Measurements from ENCODE around the gene STK24. TPM values are rescaled to one million over a fixed set of nuclear protein-coding genes. Genes with fewer than 3 reads are reported as not detected.

The STK24 gene
- total RNA-seq, 1 experiment from 2014 or later: 51.2 TPM

GRCh38 chr13:98484289-98485219, 92.4 kb downstream of the STK24 start:
- no TSS peak for BruUV-seq (replicated peaks)
- intact Hi-C loops (cut with micrococcal nuclease; ENCODE audit: unreplicated experiment): loop anchor here (5.0 kb wide), 2 partner anchors 88 to 168 kb away; no protein-coding TSS in a partner anchor

DNA sequence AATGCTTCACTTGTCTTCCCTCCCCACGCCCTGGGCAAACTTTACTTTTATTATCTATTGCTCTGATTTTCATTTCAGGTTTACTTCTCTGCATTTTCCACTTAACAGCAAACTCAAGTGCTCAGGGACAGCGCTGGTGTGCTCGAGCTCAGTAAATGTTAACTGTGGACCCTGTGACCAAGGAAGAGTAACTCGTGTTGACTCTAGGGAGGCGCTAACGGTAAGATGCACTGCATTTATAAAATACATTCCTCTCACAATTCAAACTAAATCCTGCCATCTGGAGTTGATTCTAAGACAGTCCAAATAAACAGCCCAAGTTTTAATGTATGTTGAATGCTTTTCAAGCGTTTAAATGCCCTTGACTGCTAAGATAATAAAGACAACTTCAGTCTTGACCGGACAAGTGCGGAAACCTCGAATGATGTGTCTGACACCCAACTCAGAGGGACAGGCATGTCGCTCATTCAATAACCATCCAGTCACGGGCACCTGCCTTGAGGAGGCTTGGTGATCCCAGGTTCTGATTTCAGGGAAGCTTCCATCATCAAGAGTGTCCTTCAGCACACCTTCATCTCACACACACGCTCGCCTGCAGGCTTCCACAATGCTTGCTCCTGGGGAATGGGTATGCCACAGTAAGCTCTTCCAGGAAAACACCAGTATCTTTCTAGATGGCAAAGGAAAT, 93.2 kb downstream of the STK24 start:
- intact Hi-C loops (cut with micrococcal nuclease; ENCODE audit: unreplicated experiment): loop anchor here (5.0 kb wide), 2 partner anchors 89 to 169 kb away; no protein-coding TSS in a partner anchor
- Mint-ChIP-seq H3K36me3 (ENCODE audit: insufficient read depth, unreplicated experiment) (peaks cover 24% of the 10 kb centered on the region), H3K4me3 (ENCODE audit: low read depth, unreplicated experiment) (peak overlapping the region; percentile 67), H3K27ac (ENCODE audit: unreplicated experiment) (peak overlapping the region; percentile 98), H3K9me3 (ENCODE audit: low read depth, unreplicated experiment) (no peaks in the 10 kb centered on the region), H3K27me3 (ENCODE audit: unreplicated experiment) (no peaks in the 10 kb centered on the region), H3K4me1 (ENCODE audit: low read depth, unreplicated experiment) (peaks cover 8% of the 10 kb centered on the region)
- BruUV-seq (replicated peaks): TSS peak; percentile 90
- DNase-seq: no peak
- CTCF ChIA-PET: interaction anchor here (1.1 to 1.4 kb wide), 2 partner anchors 87 to 189 kb away, joined by 4 to 6 read pairs; no protein-coding TSS in a partner anchor
- no peak for TF ChIP-seq CTCF (IDR thresholded peaks at IDR 0.05; ENCODE audit: unreplicated experiment)

More at GRCh38 chr13:98484289-98485219, 92.4 kb downstream of the STK24 start:
- H3K36me3 Mint-ChIP-seq (ENCODE audit: insufficient read depth, unreplicated experiment): peaks cover 24% of the 10 kb centered on the region
- peak; percentile 77 for DNase-seq
- no peaks in the 10 kb centered on the region for H3K9me3 Mint-ChIP-seq (ENCODE audit: low read depth, unreplicated experiment)
- TF ChIP-seq CTCF (IDR thresholded peaks at IDR 0.05; ENCODE audit: unreplicated experiment): no peak
- peak overlapping the region; percentile 98 for H3K27ac Mint-ChIP-seq (ENCODE audit: unreplicated experiment)
- H3K27me3 Mint-ChIP-seq (ENCODE audit: unreplicated experiment): no peaks in the 10 kb centered on the region
- CTCF ChIA-PET: interaction anchor here (0.7 to 1.4 kb wide), 5 partner anchors 23 to 189 kb away, joined by 3 to 6 read pairs (median 4); no protein-coding TSS in a partner anchor
- H3K4me3 Mint-ChIP-seq (ENCODE audit: low read depth, unreplicated experiment): peak overlapping the region; percentile 67
- H3K4me1 Mint-ChIP-seq (ENCODE audit: low read depth, unreplicated experiment): peaks cover 9% of the 10 kb centered on the region

DNA sequence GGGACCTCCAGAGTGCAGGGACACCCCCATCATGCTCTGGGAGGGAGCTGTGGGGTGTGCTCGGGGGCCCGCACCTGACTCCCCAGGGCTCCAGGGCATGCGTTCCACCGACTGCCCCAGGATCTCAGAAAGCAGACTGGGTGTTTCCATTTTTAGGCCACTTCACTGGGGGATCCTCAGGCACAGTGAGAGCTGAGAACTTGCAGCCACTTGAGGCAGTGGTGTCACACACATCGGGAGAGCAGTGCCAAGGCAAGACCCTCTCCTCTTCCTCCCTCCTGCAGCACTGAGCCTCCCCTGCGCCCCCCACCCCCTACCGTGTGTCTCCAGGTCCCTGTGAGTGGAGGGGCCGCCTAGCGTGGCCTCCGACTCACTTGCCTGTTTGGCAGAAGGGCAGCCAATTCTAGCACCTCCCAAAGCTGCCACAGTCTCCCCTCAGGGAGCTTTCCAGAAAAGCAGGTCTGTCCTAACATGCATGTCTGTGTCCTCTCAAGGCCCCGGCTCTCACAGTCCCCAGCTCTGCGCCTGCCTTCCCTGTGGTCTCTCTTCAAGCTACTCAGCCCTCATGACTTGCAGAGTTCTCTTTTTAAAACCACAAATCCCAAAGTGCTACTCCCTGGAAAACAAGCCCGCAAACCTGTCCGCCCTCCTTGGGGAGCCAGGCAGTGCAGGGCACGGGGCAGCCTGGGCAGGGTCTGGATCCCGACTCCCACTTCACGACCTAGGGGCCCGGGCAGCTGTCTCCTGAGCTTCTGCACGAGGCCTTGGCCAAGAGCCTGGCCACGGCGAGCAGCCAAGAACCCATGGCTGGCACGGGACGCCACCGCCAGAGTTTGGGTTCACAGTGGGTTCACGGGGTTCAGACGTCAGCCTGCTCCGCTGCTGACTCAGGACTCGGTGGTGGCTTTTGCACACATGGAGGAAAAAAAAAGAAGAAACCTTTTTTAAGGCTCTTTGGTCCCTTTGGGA, 94.1 kb downstream of the STK24 start:
- CTCF ChIA-PET: interaction anchor here (0.6 to 1.0 kb wide), 2 partner anchors 8 to 171 kb away, joined by 3 read pairs; no protein-coding TSS in a partner anchor
- Mint-ChIP-seq H3K4me3 (ENCODE audit: low read depth, unreplicated experiment) (peak overlapping the region; percentile 67), H3K27ac (ENCODE audit: unreplicated experiment) (peak overlapping the region; percentile 98), H3K4me1 (ENCODE audit: low read depth, unreplicated experiment) (peaks cover 18% of the 10 kb centered on the region), H3K36me3 (ENCODE audit: insufficient read depth, unreplicated experiment) (peaks cover 30% of the 10 kb centered on the region), H3K27me3 (ENCODE audit: unreplicated experiment) (no peaks in the 10 kb centered on the region), H3K9me3 (ENCODE audit: low read depth, unreplicated experiment) (no peaks in the 10 kb centered on the region)
- no peak for DNase-seq
- BruUV-seq (replicated peaks): no TSS peak
- intact Hi-C loops (cut with micrococcal nuclease; ENCODE audit: unreplicated experiment): loop anchor here (5.0 kb wide), 2 partner anchors 90 to 170 kb away; no protein-coding TSS in a partner anchor
- no peak for TF ChIP-seq CTCF (IDR thresholded peaks at IDR 0.05; ENCODE audit: unreplicated experiment)

All from Calu3 (cell line).